Loucy (cell line): ENCODE data around the gene RAB40B.
A peak's percentile ranks its signal among the peaks of the same experiment; 100 is the strongest.

Source experiments
- H2AFZ ChIP-seq: fragments of 200-600 bp; sonication (generic); 2 replicates; pipeline ENCODE4 v1.6.0; 2016; ENCODE audit warnings: antibody characterized with exemption, mild to moderate bottlenecking, low read length, moderate library complexity
- H3F3A ChIP-seq: fragments of 200-600 bp; 2 replicates; pipeline ENCODE4 v1.6.0; 2016; ENCODE audit warnings: antibody characterized with exemption, low read depth, mild to moderate bottlenecking
- H3K27me3 ChIP-seq: fragments of 200-600 bp; sonication (generic); 2 replicates; pipeline ENCODE4 v1.6.1; 2014; ENCODE audit warnings: low read length, mild to moderate bottlenecking; ENCODE audit not compliant: insufficient read depth, poor library complexity, severe bottlenecking
- H3K36me3 ChIP-seq: fragments of 200-600 bp; sonication (generic); 2 replicates; pipeline ENCODE4 v1.6.1; 2016; ENCODE audit warnings: low read length; ENCODE audit not compliant: insufficient read depth
- H3K4me1 ChIP-seq: fragments of 200-600 bp; sonication (generic); 2 replicates; pipeline ENCODE4 v1.5.1; 2014; ENCODE audit warnings: low read length, mild to moderate bottlenecking; ENCODE audit not compliant: insufficient read depth, poor library complexity, severe bottlenecking
- H3K4me2 ChIP-seq: fragments of 200-600 bp; sonication (generic); 2 replicates; pipeline ENCODE4 v1.6.0; 2014; ENCODE audit warnings: antibody characterized with exemption, low read length, low read depth, mild to moderate bottlenecking; ENCODE audit not compliant: poor library complexity, severe bottlenecking
- H3K4me3 ChIP-seq: fragments of 200-600 bp; sonication (generic); 2 replicates; pipeline ENCODE4 v1.5.1; 2014; ENCODE audit warnings: low read length, mild to moderate bottlenecking, mixed read lengths; ENCODE audit not compliant: poor library complexity, severe bottlenecking
- H3K79me2 ChIP-seq: fragments of 200-600 bp; sonication (generic); 2 replicates; pipeline ENCODE4 v1.6.1; 2014; ENCODE audit warnings: low read length; ENCODE audit not compliant: insufficient read depth
- H3K9ac ChIP-seq: fragments of 200-600 bp; sonication (generic); 2 replicates; pipeline ENCODE4 v1.6.0; 2014; ENCODE audit warnings: mild to moderate bottlenecking, low read depth, low read length, moderate library complexity; ENCODE audit not compliant: poor library complexity, severe bottlenecking
- H3K9me2 ChIP-seq: fragments of 200-600 bp; sonication (generic); replicated peaks from 2 replicates; pipeline ENCODE4 v1.6.1; 2016; ENCODE audit warnings: low read depth, low read length, mixed read lengths
- H3K9me3 ChIP-seq: fragments of 200-600 bp; sonication (generic); 2 replicates; pipeline ENCODE4 v1.6.1; 2014; ENCODE audit warnings: mild to moderate bottlenecking, antibody characterized with exemption, low read length, low read depth; ENCODE audit not compliant: insufficient read depth
- H4K20me1 ChIP-seq: fragments of 200-600 bp; sonication (generic); 2 replicates; pipeline ENCODE4 v1.6.0; 2014; ENCODE audit warnings: antibody characterized with exemption, low read length, mild to moderate bottlenecking; ENCODE audit not compliant: insufficient read depth, poor library complexity, severe bottlenecking
- EZH2phosphoT487 ChIP-seq: fragments of 200-600 bp; IDR thresholded peaks from 2 replicates; pipeline ENCODE4 v1.6.1; 2018; ENCODE audit warnings: antibody characterized with exemption, mild to moderate bottlenecking, moderate library complexity, borderline replicate concordance
- TF ChIP-seq, protein P1 (sequence below): fragments of 200-600 bp; sonication (generic); conservative IDR thresholded peaks from 2 replicates; pipeline ENCODE4 v1.5.1; 2014; ENCODE audit warnings: mild to moderate bottlenecking, antibody characterized with exemption, low read length

The RAB40B gene

GRCh38 chr17:82696916-82697807 is 1.3 kb downstream of the RAB40B start:
- no peaks in the 10 kb centered on the region for H3K27me3 ChIP-seq
- no peaks in the 10 kb centered on the region for H3K79me2 ChIP-seq
- H3K4me2 ChIP-seq, result no peak overlapping the region
- no peaks in the 10 kb centered on the region for H3K4me1 ChIP-seq
- no peaks in the 10 kb centered on the region for H4K20me1 ChIP-seq
- H3F3A ChIP-seq, result no peaks in the 10 kb centered on the region
- H3K9me2 ChIP-seq, result no peaks in the 10 kb centered on the region
- no peaks in the 10 kb centered on the region for H3K36me3 ChIP-seq
- no peak overlapping the region for H2AFZ ChIP-seq
- TF ChIP-seq, protein P1, sequence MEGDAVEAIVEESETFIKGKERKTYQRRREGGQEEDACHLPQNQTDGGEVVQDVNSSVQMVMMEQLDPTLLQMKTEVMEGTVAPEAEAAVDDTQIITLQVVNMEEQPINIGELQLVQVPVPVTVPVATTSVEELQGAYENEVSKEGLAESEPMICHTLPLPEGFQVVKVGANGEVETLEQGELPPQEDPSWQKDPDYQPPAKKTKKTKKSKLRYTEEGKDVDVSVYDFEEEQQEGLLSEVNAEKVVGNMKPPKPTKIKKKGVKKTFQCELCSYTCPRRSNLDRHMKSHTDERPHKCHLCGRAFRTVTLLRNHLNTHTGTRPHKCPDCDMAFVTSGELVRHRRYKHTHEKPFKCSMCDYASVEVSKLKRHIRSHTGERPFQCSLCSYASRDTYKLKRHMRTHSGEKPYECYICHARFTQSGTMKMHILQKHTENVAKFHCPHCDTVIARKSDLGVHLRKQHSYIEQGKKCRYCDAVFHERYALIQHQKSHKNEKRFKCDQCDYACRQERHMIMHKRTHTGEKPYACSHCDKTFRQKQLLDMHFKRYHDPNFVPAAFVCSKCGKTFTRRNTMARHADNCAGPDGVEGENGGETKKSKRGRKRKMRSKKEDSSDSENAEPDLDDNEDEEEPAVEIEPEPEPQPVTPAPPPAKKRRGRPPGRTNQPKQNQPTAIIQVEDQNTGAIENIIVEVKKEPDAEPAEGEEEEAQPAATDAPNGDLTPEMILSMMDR, result no peak
- no peak for TF ChIP-seq EZH2phosphoT487
- no peaks in the 10 kb centered on the region; the same call in 1 of the 2 replicates for H3K9me3 ChIP-seq
- H3K9ac ChIP-seq, result no peak overlapping the region
- H3K4me3 ChIP-seq, result peak overlapping the region; percentile 73

GRCh38 chr17:82696259-82696658 is 2.2 kb downstream of the RAB40B start:
- Histone ChIP-seq H3F3A (no peaks in the 10 kb centered on the region), H3K9me2 (no peaks in the 10 kb centered on the region), H4K20me1 (no peaks in the 10 kb centered on the region), H3K36me3 (no peaks in the 10 kb centered on the region), H3K79me2 (no peaks in the 10 kb centered on the region), H3K4me1 (no peaks in the 10 kb centered on the region), H3K4me3 (no peak overlapping the region), H3K9me3 (no peaks in the 10 kb centered on the region; the same call in 1 of the 2 replicates), H3K4me2 (no peak overlapping the region), H2AFZ (no peak overlapping the region), H3K27me3 (no peaks in the 10 kb centered on the region), H3K9ac (no peak overlapping the region)
- no peak for TF ChIP-seq EZH2phosphoT487

DNA sequence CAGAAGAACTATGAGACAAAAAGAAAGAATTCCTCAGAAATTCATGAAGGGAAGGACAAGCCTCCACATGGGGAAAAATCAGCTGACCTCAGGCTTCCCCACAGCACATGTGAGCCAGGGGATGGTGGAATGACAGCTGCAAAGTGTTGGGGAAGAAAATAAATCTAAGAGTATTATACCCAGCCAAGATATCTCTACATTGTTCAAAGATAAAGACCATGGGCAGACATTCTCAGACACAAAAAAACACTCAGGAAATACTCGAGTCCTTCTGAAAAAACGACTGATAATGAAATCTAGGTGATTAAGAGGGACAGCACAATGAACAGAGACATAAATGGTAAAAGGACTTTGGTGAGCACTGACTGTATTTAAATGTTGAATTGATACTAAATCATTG is 3.9 kb downstream of the RAB40B start:
- no peaks in the 10 kb centered on the region for H3K4me1 ChIP-seq
- H3K4me3 ChIP-seq, result no peak overlapping the region
- no peaks in the 10 kb centered on the region for H3K9me2 ChIP-seq
- H4K20me1 ChIP-seq, result no peaks in the 10 kb centered on the region
- H3K79me2 ChIP-seq, result no peaks in the 10 kb centered on the region
- no peak overlapping the region for H3K9ac ChIP-seq
- no peaks in the 10 kb centered on the region; the same call in 1 of the 2 replicates for H3K9me3 ChIP-seq
- H2AFZ ChIP-seq, result no peak overlapping the region
- H3K4me2 ChIP-seq, result no peak overlapping the region
- H3F3A ChIP-seq, result no peaks in the 10 kb centered on the region
- no peaks in the 10 kb centered on the region for H3K36me3 ChIP-seq
- H3K27me3 ChIP-seq, result no peaks in the 10 kb centered on the region
- TF ChIP-seq, protein P1, result no peak
- TF ChIP-seq EZH2phosphoT487, result no peak
